IPS-11a (cell line): ENCODE data around the gene CCDC33.

Source experiments
- H3K4me3 ChIP-seq: one replicate; pipeline ENCODE4 v1.5.1; 2013; ENCODE audit warnings: low read depth, low read length, control low read depth

CCDC33 gene

DNA sequence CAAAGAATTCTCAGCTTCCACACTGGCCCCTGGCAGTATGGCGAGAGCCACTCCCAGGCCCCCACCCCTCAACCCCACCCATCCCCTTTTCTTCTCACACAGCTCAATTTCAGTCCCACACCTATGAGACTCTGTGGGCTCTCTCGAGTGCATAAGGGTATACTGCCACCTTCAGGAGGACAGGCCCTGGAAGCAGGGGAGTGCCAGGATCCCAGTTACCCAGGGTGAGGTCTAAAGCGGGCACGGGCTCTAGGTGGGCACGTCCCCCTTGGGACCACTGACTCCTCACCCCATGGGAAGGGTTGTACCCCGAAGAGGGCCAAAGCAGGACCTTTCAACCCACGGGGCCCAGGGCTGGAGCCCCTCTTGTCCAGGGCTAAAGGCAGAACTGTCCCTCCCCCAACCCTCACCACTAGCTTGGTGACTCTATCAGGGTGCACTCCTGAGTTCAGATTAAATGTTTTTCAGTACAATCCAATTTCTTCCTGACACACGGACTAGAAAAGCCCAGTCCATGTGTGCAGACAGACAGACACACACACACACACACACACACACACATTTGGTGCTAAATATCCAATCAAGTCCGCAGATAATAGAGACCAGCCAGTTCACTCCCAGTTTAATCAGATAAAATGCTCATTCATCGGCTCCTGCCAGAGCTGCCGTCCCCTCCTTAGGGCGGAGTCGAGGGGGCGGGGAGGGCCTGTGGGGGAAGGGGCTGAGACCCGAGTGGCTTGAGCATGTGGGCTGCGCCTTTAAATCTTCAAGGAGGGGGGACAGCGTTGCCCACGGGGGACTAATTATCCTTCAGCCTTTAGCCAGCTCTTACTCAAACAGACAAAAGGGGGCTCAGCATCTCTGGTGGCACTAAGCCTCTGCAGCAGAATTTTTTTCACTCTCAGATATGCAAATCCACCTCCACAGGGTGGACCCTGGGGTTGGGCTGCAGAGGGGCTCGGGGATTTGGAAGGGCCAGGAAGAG, 72.0 kb downstream of the CCDC33 start:
- H3K4me3 ChIP-seq = no peak overlapping the region

DNA sequence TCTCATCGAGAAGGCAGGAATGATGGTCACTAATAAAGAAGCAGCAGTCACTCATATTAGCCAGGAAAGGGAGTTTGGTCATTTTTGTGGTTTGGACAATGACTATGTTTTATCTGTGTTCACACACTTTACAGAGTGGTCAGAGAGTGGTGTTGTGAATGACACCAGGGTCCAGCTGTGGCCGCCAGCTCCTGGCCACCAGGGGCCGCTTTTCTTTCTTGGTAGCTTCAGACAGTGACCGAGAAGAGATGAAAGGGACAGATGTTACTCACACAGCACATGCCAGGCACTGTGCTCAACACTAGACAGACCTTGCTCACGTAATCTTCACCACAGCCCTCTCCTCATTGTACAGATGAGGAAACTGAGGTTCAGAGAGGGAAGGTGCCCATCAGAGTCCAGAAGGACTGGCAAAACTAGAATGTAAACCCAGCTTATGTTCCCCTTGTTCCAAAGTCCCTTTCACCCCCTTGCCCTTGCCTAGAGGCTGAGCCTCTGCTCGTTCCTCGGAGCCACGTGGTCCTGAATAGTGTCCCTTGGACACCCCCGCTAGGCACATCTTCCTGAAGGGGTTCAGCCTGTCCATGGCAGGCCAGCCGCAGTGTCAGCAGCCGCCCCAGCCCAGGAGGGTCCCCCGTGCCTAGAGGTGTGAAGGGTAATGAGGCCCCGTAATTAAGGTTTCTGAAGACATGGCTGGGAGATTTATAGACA, 75.8 kb downstream of the CCDC33 start:
- H3K4me3 ChIP-seq = no peak overlapping the region

DNA sequence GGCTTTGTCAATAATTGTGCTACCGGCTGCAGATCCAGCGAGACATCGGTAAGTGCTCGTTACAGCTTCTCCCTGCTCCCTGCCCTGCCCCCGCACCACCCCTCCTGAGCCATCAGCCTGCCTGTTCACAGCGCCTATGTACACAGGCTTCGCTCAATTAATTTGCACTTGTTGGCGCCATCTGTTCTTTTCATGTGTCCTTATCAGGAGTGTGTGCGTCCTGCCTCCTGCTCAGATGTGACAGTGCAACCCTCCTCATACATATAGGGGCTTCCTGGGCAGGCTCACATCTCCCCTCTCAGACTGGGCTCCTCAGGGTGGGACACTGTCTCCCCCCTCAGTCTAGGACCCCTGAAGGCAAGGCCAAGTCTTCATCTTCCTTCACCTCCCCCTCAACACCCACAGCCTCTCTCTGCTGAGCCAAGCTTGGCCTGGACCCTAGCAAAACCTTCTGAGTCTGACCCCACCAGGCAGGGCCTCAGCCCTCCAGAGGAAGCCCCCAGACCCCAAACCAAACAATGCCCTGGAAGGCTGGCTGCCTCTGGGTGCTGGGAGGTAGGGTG, 76.4 kb downstream of the CCDC33 start:
- H3K4me3 ChIP-seq = no peak overlapping the region

DNA sequence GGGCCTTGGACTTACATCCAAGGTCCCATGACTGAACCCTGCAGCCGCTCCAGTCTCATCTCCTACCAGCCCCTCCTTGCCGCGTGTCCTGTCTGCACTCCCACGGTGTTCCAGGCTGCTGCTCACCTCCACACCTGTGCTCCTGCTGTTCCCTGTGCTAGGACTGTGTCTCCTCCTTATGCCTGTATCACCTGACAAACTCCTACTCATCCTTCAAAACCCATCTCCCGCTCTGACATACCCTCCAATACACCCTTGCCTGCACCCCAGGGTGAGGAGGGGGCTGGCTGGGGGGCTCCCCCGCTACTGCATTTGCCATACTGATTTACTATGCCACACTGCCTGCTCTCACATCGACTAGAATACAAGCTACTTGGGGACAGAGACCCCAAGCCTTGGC, 77.8 kb downstream of the CCDC33 start:
- H3K4me3 ChIP-seq = no peak overlapping the region

DNA sequence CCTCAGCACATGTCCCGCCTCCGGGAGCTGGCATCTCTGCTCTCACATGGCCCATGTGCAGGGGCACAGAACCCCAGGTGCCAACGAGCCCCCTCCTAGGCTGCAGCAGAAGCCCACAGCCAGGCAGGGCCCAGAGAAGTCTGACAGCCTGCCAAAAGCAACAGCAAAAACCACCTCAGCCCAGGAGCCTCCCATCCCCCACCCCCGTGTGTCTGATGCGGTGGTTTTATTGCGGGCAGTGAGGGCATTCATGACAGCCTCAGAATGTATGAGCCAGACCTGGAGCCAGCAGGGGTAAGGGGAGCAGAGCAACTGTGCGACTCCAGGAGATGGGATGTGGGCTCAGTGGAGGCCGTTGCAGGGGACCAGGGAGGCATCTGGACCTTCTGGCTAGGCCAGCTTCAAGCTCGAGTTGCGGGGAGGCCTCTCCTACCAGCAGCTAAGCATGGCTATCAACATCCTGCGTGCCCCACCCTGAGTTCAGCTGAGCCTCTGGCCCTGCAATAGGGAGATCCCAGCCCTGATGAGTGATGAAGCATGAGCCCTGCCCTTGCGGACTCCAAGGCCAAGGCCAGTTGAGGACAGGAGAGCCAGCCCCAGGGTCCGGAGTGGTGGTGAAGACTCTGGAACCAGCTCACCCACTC, 78.8 kb downstream of the CCDC33 start:
- no peak overlapping the region for H3K4me3 ChIP-seq

DNA sequence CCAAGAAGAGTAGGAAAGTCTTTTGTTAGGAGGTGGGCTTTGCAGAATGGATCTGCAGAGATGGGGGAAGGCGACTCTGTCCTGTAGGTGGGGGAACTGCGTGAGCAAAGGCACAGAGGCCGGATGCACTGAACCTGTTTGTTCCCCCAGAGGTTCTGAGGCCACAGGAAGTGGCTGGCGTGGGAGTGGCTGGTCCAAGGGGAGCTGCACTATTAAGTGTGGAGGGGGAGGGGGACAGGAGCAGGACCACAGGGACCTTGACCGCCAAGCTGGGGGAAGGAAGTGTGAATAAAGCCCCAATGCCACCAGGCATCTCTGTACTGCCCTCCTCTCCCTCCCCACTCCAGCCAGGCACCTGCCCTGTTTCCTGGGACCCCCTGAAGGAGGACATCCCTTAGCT, 79.5 kb downstream of the CCDC33 start:
- no peak overlapping the region for H3K4me3 ChIP-seq

DNA sequence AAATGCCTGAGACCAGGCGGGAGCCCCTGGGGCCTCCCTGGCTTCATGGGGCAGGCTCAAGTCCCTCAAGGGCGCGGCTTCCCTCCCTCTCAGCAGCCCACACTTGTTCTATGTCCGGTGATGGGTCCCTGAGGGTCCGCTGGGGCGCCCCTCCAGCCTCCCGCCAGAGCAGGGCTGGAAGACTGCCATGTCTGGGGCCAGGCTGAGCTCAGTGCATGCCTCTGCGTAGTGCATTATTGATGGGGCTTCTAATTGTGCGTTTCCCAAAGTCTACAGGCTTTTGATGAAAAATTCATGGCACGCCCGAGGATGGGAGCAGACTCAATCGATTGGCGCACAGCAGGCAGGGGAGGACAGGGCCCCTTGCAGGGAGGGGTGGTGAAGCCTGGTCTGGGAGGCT, 80.0 kb downstream of the CCDC33 start:
- no peak overlapping the region for H3K4me3 ChIP-seq

DNA sequence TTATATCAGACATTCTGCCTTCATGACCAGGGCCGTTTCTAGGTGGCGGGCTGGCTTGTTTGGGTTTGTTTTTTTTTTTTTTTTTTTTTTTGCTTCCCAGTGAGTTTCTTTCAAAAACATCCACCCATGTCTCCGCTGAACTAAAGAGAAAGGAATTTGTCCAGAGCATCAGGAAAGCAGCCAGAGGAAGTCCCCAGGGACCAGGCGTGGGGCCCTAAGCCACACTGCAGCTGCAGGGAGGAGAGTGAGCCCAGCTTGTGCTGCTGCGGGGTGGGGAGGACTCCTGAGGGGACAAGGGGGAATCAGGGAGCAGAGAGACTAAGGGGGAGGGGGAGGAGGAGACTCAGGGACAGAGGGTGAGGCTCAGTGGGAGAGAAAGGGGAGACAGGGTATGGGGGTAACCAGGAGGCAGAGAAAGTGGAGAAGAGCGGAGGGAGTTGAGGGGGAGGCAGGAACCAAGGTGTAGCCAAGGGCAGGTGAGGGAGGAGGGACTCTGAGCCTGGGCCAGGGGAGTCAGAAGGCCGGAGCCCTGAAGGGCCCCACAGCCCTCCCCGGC, 81.8 kb downstream of the CCDC33 start:
- H3K4me3 ChIP-seq = no peak overlapping the region

DNA sequence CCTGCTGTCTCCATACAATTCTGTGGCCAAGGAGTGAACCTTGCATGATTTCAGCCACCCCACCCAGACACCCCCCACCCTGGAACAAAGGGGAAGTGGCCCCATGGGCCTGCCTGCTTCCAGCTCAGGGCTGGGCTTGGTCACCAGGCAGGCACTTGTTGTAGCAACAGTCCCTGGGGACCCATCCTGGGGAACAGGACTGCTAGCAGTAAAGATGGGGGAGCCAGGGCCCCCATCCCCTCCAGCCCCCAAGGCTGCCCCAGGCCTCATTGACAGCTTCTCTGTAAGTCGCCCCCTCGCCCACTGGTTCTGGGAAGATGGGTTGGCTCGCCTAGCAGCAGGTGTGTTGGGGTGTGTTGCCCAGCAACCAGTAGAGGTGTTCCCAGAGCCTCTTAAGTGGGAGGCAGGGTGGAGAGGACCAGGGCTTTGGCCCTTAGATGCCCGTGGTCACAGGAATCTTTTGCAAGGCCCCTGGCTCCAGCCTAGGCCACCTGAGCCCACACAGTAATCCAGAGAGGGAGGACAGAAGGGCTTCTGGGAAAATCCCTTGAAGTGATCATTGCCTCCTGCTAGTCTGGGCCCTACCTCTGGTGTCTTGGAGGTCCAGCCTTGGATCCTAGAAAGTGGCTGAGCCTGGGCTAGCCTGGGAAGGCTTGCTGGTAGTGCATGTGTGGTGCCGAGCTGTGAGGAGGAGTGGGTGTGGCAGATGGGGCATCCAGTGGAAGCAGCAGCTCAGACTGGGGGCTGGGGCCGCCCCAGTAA, 82.4 kb downstream of the CCDC33 start:
- no peak overlapping the region for H3K4me3 ChIP-seq

DNA sequence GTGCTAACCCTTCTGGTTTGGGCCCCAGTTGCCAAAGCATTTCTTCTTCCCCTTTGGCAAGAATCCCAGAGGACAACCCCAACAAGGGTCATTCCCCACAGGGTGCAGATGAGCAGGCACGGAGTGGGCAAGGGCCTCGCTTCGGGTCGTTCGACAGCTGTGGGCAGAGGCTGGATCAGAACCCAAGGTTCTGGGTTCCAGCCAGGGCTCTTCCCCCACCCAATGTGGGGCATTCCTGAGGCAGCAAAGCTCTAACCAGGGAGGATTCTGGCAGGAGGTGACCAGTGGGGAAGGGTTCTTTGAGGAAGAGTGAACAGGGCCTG, 83.0 kb downstream of the CCDC33 start:
- no peak overlapping the region for H3K4me3 ChIP-seq

DNA sequence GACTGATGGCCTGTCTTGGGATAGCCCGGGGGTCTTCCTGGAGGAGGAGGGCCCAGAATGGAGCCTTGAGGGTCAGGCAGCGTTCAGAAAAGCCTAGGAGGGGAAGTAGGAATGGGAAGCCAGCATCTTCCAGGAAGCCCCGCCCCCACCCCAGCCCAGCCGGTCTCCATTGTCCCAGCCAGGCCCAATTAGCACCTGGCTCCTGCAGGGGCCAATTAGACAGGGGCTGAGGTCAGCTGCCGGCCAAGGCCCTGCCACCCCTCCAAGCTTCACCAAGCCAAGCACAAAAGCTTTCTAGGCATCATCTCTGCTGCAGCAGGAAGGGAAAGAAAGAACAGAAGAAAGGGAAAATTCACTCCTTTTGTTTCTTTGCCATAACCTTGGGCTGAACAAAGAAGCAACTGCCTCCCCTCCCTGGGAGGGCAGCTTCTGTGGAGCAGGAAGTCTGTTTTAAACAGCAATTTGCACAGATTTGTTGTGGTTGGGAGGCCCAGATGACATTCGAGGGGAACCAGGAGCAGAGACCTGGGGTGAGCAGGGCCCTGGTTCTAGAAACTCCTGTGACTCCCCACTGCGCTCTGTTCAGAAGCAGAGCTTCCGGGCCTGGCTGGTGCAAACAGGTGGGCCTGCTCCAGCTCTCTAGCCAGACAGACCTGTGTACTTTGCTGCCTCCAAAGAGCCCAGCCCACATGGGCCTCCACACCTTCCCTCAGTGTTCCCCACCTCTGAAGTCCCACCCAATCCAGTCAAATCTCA, 83.6 kb downstream of the CCDC33 start:
- no peak overlapping the region for H3K4me3 ChIP-seq

DNA sequence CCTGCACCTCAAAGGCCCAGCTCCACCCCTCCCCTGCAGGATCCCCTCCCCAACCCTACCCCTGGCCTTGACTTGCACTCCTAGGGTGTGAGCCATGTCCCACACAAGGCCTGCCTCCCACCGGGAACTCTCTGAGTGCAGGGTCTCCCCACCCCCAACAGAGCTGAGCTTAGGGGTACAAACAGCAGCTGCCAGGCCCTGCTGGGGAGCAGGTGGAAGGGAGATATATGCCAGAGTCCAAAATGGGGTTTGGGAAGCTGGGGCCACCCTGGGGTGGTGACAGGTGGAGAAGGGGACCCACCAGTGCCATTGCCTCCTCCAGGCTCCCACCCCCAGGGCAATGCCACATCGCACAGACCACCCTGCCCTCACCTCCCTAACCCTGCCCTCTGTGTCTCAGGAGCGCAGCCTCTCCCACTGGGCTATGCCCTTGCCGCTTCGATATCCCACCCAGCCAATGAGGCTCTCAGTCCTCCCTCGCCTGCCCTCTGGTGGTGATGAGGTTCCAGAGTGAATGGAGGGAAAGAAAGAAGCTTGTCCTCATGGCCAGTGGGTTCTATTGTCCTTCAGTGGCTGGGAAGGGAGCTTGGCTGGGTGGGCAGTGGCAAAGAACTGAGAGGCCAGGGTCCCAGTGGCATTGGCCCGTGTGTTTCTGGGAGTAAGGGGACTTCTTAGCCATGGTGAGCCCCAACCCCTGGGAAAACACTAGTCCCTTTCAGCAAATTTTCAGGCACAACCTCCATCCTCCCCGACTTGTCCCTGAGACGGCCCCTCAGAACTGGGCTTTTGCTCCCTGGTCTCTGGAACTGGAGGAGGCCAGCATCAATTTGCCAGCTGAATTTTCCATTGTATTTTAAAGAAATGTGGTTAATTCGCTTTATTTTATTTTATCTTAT, 84.5 kb downstream of the CCDC33 start:
- no peak overlapping the region for H3K4me3 ChIP-seq

DNA sequence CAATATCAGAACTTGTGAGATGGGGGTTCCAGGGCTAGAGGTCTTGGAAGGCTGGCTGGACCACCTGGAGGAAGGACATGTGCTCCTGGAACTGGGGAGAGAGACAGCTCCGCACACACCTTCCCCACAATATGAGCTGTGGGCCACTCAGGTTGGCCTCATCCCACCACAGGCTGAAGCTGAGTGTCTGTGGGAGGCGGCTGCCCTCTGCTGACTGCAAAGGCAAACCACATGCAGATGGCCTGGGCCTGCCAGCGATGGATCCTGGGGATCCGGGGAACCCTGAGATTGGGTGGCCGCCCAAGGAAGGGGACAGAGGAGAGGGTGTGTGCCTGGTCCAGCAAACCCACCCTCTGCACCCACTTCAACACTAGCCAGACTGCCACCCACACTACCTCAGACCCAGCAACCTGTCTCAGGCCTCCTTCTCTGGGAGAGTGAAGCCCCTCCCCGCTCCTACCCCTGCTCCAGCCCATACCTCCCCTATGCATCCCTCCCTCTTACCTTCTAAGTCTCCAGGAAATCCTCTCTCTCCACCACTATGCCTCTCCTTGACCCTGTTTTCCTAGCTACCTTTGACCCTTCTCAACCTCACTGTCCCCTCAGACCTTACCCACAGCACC, 86.5 kb downstream of the CCDC33 start:
- no peak overlapping the region for H3K4me3 ChIP-seq

DNA sequence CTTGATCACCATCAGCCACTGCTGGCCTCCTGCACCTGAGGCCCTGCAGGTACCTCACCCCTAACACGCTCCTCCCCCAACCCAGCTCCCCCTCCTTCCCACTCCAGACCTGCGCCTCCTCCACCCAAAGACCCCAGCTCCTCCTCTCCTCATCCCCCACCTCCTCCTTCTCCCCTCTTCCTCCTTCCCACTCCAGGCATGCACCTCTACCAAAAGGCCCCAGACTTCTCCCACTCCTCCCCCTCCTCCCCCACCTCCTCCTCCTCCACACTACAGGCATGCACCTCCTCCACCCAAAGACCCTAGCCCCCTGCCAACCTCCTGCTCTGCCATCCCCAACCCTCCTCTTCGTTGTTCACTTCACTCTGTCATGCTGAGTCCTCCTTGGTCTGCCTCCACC, 88.6 kb downstream of the CCDC33 start:
- H3K4me3 ChIP-seq = no peak overlapping the region

DNA sequence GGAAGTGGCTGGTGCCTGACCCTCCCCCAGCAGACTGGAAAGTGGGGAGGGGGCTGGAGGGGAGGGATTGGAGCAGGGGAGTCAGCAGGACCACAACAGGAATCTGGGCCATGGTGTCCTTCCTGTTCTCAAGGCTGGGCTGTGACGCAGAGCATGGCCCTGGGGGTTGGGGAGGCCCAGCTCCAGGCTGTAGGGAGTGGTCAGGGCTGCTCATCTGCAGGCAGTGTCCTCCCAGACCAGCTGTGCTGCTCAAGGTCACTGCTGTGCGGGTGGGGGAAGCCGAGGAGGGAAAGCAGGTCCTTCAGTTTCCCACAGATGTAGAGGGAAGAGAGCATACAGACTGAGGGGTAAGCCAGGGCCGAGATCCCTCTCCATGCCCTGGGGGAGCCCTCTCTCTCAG, 90.6 kb downstream of the CCDC33 start:
- no peak overlapping the region for H3K4me3 ChIP-seq

DNA sequence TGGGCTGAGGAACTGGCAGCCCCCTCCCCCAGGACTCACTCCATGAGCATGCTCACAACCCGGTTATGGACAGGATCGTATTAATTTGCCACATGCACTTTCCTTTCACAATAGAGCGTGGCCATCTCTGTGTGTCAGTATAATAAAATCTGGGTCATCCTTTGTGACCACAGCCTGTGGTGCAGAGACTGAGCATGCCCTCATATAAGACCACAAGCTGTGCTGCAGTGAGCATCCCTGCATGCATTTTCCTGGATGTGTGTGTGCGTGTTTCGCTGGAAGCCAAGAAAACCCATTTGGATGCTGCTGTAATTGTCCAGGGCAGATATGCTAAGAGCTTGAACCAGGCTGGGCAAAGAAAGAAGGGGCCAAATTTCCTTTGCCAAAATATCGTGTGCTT, 91.6 kb downstream of the CCDC33 start:
- no peak overlapping the region for H3K4me3 ChIP-seq

DNA sequence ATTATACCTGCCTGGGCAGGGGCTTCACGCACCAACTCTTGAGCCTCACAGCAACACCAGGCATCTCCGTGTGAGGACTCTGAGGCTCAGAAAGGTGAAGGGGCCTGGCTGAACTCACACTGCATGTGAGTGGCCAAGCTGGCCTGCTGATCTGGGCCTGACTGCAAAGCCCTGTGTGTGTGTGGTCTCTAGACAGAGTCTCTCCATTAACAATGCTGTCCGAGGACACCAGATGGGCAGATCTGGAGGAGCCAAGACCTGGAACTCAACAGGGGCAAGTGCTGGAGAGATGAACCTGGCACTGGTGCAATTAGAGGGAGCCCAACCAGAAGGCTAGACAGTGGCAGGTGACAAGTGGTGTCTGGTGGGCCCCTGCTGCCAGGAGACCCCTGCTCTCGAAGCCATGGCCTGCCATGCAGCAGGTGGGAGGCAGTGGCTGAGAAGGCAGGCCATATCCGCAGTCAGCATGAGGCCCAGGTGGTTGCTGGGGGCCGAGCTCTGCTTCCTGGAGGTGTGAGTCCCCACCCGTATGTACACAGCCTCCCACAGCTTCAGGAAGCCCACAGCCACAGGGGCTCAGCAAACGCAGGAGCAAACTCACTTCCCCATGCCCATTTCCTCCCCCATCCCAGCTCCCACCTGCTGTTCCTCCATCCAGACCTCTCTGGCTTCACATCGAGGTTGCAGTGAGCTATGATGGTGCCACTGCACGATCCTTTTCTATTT, 92.4 kb downstream of the CCDC33 start:
- H3K4me3 ChIP-seq = no peak overlapping the region
